Stimulated activated CD8-positive, alpha-beta memory T cell treated with anti-CD3 and anti-CD28 coated beads, Interleukin-12 subunit alpha, Interleukin-12 subunit beta, amount 100 ng/mL, for 1 hour (primary cell): ENCODE data around the gene C14orf180.

Experiments
- DNase-seq: peaks from one replicate; pipeline ENCODE4 v3.0.0-alpha.2; 2020; ENCODE audit warnings: low read depth

C14orf180 gene

DNA sequence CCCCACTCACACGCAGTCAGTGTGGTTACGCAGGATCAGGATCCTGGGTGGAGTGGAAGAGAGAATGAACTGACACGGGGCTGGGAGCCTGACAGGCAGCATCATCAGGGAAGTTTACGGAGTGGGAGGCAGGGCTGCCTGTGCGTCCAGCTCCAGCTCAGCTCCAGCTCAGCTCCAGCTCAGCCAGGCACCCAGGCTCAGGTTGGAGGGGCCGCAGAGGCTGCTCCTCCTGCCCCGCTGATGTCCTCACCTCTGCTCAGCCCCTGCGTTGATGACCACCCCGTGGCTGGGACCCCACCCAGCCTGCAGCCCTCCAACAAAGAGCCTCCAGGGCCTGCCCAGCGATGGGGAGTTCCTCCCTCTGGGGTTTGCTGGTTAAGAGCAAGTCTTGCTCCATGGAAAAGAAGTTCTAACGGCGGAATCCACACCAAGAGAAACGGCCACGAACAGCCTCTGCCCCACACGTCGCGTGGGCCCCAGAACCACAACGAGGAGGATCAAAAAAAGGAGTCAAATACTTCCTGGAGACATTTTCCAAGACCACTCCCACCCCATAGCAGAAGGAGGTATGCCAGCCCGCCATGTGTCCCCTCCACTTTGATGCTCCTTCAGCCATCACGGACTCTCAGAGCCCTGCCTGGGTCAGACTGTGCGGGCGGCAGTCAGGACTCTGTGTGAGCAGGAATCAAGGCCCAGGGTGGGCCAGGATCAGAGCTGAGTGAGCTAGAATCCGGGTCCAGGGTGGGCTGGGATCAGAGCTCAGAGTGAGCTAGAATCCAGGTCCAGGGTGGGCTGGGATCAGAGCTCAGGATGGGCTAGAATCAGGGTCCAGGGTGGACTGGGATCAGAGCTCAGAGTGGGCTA is 17.7 kb upstream of the C14orf180 start:
- no peak for DNase-seq

GRCh38 chr14:104562606-104563005 is 17.0 kb upstream of the C14orf180 start:
- no peak for DNase-seq

GRCh38 chr14:104563191-104563741 is 16.3 kb upstream of the C14orf180 start:
- no peak for DNase-seq

GRCh38 chr14:104563742-104564615 is 15.6 kb upstream of the C14orf180 start:
- DNase-seq: peak; percentile 39

GRCh38 chr14:104564744-104565679 is 14.6 kb upstream of the C14orf180 start:
- no peak for DNase-seq

DNA sequence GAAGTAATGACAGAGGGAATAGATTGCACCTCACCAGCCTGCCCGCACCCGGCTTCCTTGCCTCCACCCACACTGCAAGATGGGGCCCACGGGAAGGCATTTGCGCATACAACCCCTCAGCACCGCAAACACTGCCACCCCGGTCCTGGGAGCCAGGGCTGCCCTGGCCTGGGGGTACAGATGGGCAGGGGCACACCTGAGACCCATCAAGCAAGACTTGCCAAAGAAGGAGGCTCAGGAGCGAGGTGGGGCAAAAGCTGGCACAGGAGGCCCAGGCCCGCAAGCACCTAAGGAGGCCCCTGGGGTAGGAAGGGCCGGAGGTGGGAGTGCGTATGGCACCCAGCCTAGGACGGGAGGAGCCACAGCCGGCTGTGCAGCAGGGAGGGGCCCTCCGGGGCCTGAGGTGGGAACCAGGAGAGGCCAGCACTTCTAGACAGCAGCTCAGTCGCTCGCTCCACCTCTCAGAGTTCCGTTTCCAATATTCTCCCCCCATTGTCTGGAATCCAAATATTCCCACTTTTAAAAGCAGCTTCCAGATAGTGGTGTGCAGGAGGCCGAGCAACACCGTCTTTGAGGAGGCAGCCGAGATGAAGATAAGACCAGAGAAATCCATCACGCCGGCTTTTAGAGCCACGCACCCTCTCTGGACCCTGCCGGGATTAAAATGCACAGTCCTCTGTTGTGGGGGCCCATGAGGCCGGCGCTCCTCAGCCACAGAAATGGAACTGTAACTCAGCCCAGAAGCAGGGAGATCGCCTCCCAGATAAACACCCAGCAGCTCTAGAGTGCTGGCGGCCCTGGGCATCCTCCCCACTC is 12.2 kb upstream of the C14orf180 start:
- DNase-seq: no peak

- no peak for DNase-seq
Measured at GRCh38 chr14:104567957-104568225, 11.7 kb upstream of the C14orf180 start.

GRCh38 chr14:104568620-104569019 is 10.9 kb upstream of the C14orf180 start:
- DNase-seq: no peak

DNA sequence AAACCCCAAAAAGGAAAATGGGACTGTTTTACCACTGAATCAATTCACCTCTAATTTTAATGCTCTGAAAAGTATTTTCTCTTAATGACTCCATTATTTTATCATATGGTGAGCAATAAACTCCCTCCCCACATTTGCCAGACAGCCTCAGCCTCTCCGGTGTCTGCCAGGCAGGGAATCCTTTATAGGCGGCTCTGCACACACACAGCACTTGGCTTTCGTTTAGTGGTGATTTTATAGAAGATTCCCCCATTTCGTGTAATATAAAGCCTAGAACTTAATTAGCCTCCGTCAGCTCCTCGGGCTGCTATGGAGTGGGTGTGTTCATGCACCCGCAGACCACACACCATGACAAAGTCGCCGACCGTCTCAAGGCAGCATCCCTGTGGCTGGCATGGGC is 10.1 kb upstream of the C14orf180 start:
- no peak for DNase-seq

DNA sequence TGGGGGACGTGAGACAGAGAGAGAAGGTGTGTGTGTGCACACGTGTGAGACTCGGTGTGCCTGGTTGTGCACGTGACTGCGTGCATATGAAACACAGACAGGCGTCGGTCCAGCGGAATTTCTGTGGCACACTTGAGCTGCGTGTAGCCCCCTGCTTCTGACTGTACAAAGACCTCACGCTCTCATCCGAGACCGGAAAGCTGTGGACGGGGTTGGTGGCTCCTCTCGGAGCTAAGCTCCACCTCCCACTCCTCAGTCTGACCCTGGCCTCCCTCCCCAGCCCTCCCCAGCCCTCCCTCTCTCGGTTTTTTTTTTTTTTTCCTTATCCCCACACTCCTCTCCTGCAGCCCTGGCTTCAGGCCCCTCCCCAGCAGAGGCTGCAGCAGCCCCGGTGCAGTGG is 8.3 kb upstream of the C14orf180 start:
- no peak for DNase-seq

DNA sequence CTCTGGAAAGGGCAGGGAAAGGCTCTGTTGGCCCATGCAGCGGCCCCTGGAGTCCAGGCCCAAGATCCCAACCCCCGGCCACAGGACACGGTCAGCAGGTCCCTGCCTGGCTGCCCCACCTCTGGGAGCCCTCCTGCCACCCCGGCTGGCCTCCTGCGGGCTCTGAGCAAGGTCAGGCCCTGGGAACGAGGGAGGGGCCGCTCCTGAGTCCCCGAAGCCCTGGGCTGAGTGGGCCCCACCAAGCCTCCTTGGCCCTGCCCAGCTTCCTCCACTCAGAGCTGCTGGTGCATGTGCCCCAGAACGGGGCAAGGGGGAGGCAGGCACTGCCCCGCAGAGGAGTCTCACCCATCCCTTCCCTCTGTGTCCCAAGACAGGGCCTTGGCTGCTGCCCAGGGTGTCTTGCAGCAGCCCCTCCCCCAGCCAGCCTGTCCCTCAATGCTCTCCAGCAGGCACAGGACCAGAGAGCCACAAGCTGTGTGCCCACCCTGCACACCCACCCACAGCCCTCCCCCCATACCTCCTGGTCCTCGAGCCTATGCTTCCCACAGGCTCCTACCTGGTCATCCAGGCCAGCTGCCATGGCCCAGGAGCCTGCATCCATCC is 7.4 kb upstream of the C14orf180 start:
- no peak for DNase-seq

DNA sequence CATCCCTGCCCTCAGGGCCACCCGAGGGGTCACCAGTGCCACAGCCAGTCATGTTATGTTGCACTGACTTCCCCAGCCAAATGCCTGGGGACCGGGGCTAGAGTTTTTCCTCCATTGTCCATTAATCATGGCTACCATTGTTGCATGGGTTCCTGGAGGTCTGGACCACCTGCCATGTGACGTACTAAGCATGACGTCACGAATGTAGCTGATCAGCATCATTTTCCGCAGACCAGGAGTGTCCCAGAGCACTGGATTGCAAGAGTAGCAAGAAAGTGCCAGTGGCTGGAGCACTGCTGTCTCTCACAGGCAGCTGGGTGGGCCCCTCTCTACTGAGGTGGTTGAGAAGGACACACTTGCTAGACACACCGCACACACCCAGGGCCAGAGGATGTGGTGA is 6.9 kb upstream of the C14orf180 start:
- no peak for DNase-seq

GRCh38 chr14:104573930-104574329 is 5.6 kb upstream of the C14orf180 start:
- DNase-seq: no peak

GRCh38 chr14:104574536-104574935 is 5.0 kb upstream of the C14orf180 start:
- DNase-seq: no peak

- no peak for DNase-seq
Measured at GRCh38 chr14:104574978-104575583, 4.5 kb upstream of the C14orf180 start.

GRCh38 chr14:104576232-104576969 is 3.2 kb upstream of the C14orf180 start:
- no peak for DNase-seq

- no peak for DNase-seq
Measured at GRCh38 chr14:104576970-104577332, 2.6 kb upstream of the C14orf180 start.

GRCh38 chr14:104577426-104577825 is 2.1 kb upstream of the C14orf180 start:
- no peak for DNase-seq

DNA sequence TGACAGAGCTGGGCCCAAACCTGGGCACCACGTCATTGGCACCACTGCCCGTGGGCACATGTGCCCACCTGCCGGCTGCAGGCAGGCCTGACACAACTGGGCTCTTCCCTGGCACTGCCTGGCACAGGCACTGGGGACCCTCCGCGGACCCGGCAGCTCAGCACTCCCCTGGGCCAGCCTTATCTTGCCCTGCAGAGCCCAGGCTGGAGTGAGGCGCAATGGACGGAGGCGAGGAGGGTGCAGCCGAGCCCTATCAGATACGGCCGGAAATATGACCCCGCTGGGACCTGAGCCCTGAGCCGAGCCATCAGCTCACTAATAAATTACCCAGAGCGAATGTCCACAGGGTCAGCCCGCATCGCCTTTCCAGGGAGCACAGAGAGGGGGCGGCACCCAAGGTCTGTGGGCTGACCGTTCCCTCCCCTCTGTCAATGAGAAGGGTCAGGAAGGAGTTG is 1.7 kb upstream of the C14orf180 start:
- no peak for DNase-seq
